ENCODE measurements around the gene RNU2-63P.

- TF ChIP-seq POLR2AphosphoS5 (IDR thresholded peaks at IDR 0.05; ENCODE audit: low read depth) (no peak), EZH2 (IDR thresholded peaks at IDR 0.05; ENCODE audit: low read depth, unreplicated experiment) (no peak), CTCF (conservative IDR thresholded peaks at IDR 0.05; ENCODE audit: low read depth in 2 of 2) (no peak), ZNF114 (CRISPR knock-in tag; IDR thresholded peaks at IDR 0.05) (no peak), EZH2phosphoT487 (IDR thresholded peaks at IDR 0.05; ENCODE audit: unreplicated experiment) (no peak), REST (IDR thresholded peaks at IDR 0.05; ENCODE audit: unreplicated experiment) (no peak), STAT1 (IDR thresholded peaks at IDR 0.05; ENCODE audit: unreplicated experiment) (no peak), CREB1 (CRISPR knock-in tag; IDR thresholded peaks at IDR 0.05; ENCODE audit: low read depth) (no peak), JUNB (IDR thresholded peaks at IDR 0.05; ENCODE audit: unreplicated experiment) (no peak), NANOG (IDR thresholded peaks at IDR 0.05; ENCODE audit: borderline replicate concordance) (no peak), ETS1 (IDR thresholded peaks at IDR 0.05) (no peak), ZNF331 (CRISPR knock-in tag; IDR thresholded peaks at IDR 0.05; ENCODE audit: low read depth) (no peak)
Measured at GRCh38 chr2:88042476-88042875, 26.1 kb upstream of the RNU2-63P start.

All from GM23338 (cell line).